ENCODE measurements around the gene BRD3OS.

Gene BRD3OS

GRCh38 chr9:133992780-133993634 lies 32.3 kb upstream of the BRD3OS start:
- H3K9me3 Mint-ChIP-seq, result no peaks in the 10 kb centered on the region
- H3K27ac Mint-ChIP-seq, result peak overlapping the region; percentile 69
- H3K4me1 Mint-ChIP-seq, result peaks cover 28 to 66% of the 10 kb centered on the region in 2 donors
- H3K27me3 Mint-ChIP-seq, result peaks cover 10% of the 10 kb centered on the region in 2 donors
- peak; percentile 72 to 78 for ATAC-seq (replicated peaks)
- DNase-seq, result peak; percentile 66
- H3K36me3 Mint-ChIP-seq, result peaks cover 7 to 14% of the 10 kb centered on the region in 2 donors
- peak overlapping the region; percentile 79 to 84 for H3K4me3 Mint-ChIP-seq

GRCh38 chr9:133993635-133994253 lies 31.5 kb upstream of the BRD3OS start:
- H3K4me3 Mint-ChIP-seq, result peak overlapping the region; percentile 79 to 84
- no peaks in the 10 kb centered on the region for H3K9me3 Mint-ChIP-seq
- H3K4me1 Mint-ChIP-seq, result peaks cover 23 to 59% of the 10 kb centered on the region in 2 donors
- ATAC-seq (replicated peaks), result no peak
- peaks cover 7 to 14% of the 10 kb centered on the region in 2 donors for H3K36me3 Mint-ChIP-seq
- H3K27me3 Mint-ChIP-seq, result peaks cover 10% of the 10 kb centered on the region in 2 donors
- H3K27ac Mint-ChIP-seq, result peak overlapping the region; percentile 69
- no peak for DNase-seq

DNA sequence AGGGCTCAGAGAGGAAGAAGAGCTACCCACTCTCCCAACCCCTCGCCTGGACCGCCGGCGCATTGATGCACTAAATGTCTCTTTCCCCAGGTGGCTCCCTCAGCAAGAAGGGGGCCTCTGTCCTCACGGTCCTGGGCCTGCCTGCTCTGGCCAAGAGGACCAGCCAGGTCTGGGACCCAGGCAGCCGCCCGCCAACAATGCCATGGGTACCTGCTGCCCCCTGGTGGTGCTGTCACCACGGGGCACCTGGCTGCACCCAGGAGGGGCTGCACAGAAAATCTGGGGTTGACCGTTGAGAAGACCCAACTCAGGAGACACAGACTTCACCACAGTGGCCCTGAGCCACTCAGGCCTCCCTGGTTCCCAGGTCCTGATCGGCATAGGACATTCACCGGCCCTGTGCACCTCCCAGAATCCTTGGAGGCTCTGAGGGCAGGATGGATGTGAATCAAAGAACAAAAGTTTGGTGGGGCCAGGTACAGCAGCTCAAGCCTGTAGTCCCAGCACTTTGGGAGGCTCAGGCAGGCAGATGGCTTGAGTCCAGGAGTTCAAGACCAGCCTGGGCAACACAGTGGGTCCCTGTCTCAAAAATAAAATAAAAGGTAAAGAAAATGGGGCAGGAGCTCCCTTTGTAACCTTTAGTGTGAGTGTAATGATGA lies 30.8 kb upstream of the BRD3OS start:
- H3K27me3 Mint-ChIP-seq, result peaks cover 10% of the 10 kb centered on the region in 2 donors
- H3K9me3 Mint-ChIP-seq, result no peaks in the 10 kb centered on the region

GRCh38 chr9:133995012-133995896 lies 30.0 kb upstream of the BRD3OS start:
- Mint-ChIP-seq H3K27ac (no peak overlapping the region), H3K4me1 (peaks cover 14 to 44% of the 10 kb centered on the region in 2 donors), H3K4me3 (no peak overlapping the region), H3K36me3 (peaks cover 7 to 9% of the 10 kb centered on the region in 2 donors), H3K27me3 (peaks cover 17% of the 10 kb centered on the region in 2 donors), H3K9me3 (no peaks in the 10 kb centered on the region)
- DNase-seq (no peak), ATAC-seq (replicated peaks) (no peak)

More for the DNA sequence above, 30.8 kb upstream of the BRD3OS start:
- peaks cover 22 to 52% of the 10 kb centered on the region in 2 donors for H3K4me1 Mint-ChIP-seq
- H3K4me3 Mint-ChIP-seq, result peak overlapping the region; percentile 53 to 84
- H3K27ac Mint-ChIP-seq, result peak overlapping the region; percentile 80
- H3K36me3 Mint-ChIP-seq, result peaks cover 7 to 14% of the 10 kb centered on the region in 2 donors
- ATAC-seq (replicated peaks) (peak; percentile 46 to 51), DNase-seq (peak; percentile 73)

- peaks cover 7 to 34% of the 10 kb centered on the region in 2 donors for H3K4me1 Mint-ChIP-seq
- peaks cover 18 to 27% of the 10 kb centered on the region in 2 donors for H3K27me3 Mint-ChIP-seq
- H3K27ac Mint-ChIP-seq, result peak overlapping the region; percentile 17
- H3K36me3 Mint-ChIP-seq, result no peaks in the 10 kb centered on the region
- no peak for DNase-seq
- no peaks in the 10 kb centered on the region for H3K9me3 Mint-ChIP-seq
- no peak for ATAC-seq (replicated peaks)
- H3K4me3 Mint-ChIP-seq, result no peak overlapping the region
Measured at GRCh38 chr9:133996531-133997520, 28.5 kb upstream of the BRD3OS start.

- Mint-ChIP-seq H3K27me3 (peaks cover 24 to 34% of the 10 kb centered on the region in 2 donors), H3K9me3 (no peaks in the 10 kb centered on the region), H3K4me3 (no peak overlapping the region), H3K27ac (no peak overlapping the region), H3K4me1 (peaks cover 7 to 34% of the 10 kb centered on the region in 2 donors), H3K36me3 (no peaks in the 10 kb centered on the region)
- ATAC-seq (replicated peaks) (no peak), DNase-seq (no peak)
Measured at GRCh38 chr9:133997584-133997983, 27.7 kb upstream of the BRD3OS start.

DNA sequence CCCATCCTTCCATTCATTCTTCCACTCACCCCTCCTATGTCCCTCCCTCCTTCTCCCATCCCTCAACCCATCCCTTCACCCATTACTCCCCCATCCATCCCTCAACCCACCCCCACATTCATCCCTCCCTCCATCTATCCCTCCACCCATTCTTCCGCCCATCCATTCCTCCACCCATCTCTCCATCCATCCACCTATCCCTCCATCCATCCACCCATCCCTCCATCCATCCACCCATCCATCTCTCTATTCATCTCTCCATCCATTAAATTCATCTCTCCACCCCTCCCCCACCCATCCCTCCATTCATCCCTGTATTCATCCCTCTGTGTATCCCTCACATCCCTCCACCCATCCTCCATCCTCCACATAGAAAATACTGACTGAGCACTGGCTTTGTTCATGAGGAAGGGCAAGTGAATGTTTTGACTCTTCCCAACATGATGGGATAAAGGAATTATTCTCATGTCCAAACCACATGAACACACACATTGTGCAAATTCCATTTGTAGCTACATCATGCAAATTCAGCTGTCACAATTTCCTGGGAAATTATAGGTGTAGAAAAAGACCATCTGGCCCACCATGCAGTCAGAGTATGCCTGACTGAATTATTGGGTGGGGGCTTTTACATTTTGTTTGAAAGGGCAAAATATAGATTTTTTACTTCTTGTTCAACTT lies 26.2 kb upstream of the BRD3OS start:
- H3K9me3 Mint-ChIP-seq, result peaks cover 1 to 5% of the 10 kb centered on the region in 2 donors
- H3K27me3 Mint-ChIP-seq, result peaks cover 30 to 42% of the 10 kb centered on the region in 2 donors
- peaks cover 4 to 24% of the 10 kb centered on the region in 2 donors for H3K4me1 Mint-ChIP-seq
- DNase-seq, result no peak
- H3K4me3 Mint-ChIP-seq, result no peak overlapping the region
- no peaks in the 10 kb centered on the region for H3K36me3 Mint-ChIP-seq
- no peak for ATAC-seq (replicated peaks)
- peak overlapping the region; percentile 25 for H3K27ac Mint-ChIP-seq

DNA sequence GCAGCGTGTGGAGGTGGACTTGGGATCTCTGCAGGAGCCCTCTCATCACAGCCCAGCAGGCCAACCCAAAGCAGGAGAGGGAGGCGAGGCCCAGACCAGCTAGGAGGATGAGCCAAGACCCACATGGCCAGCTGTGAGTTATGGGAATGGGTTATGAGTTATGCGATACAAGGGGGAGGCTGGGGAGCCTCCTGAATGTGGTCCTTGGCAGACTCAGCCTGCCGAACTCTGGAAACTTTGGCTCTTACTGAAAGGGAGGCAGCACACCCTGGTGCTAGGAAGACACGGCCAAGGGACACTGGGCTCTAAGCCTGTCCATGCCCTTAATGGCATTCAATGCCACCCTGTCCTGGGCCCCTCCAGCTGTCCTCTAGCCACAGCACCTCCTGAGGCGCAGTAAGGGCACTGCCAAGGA lies 25.4 kb upstream of the BRD3OS start:
- no peak overlapping the region for H3K4me3 Mint-ChIP-seq
- H3K4me1 Mint-ChIP-seq, result peaks cover 0 to 16% of the 10 kb centered on the region in 2 donors
- H3K27ac Mint-ChIP-seq, result no peak overlapping the region
- H3K36me3 Mint-ChIP-seq, result no peaks in the 10 kb centered on the region
- H3K9me3 Mint-ChIP-seq, result peaks cover 1 to 5% of the 10 kb centered on the region in 2 donors
- no peak for DNase-seq
- ATAC-seq (replicated peaks), result no peak
- H3K27me3 Mint-ChIP-seq, result peaks cover 30 to 42% of the 10 kb centered on the region in 2 donors

DNA sequence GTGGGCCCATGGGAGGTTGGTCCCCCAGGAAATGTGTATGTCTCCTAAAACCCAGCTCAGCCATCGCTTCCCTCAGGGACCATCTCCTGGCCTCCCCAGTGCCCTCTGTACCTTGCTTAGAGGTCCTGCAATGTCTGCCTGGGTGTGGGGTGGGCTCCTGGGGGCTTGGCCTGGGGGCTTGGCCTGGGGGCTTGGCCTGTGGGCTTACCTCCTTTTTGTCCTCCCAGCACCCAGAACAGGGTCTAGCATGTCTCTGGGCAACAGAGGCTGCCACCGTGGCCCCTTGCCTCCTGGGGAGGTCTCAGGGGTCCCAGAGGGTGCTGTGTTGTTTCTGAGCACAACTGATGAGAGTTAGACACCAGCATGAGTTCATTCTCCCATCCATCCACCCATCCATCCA lies 22.5 kb upstream of the BRD3OS start:
- Mint-ChIP-seq H3K9me3 (peaks cover 1 to 5% of the 10 kb centered on the region in 2 donors), H3K27ac (no peak overlapping the region), H3K36me3 (no peaks in the 10 kb centered on the region), H3K4me3 (no peak overlapping the region), H3K4me1 (no peaks in the 10 kb centered on the region), H3K27me3 (peaks cover 25 to 46% of the 10 kb centered on the region in 2 donors)
- ATAC-seq (replicated peaks) (no peak), DNase-seq (no peak)

DNA sequence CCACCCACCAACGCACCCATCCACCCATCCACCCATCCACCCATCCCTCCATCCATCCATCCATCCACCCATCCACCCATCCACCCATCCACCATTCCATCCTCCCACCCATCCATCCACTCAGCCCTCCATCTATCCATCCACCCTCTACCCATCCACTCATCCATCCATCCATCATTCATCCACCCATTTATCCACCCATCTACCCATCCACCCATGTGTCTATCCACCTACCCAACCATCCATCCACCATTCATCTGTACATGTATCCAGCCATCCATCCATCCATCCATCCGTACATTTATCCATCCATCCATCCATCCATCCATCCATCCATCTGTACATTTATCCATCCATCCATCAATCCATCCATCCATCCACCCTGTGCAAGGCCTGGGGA lies 22.0 kb upstream of the BRD3OS start:
- no peaks in the 10 kb centered on the region for H3K4me1 Mint-ChIP-seq
- DNase-seq, result no peak
- H3K36me3 Mint-ChIP-seq, result no peaks in the 10 kb centered on the region
- no peak overlapping the region for H3K4me3 Mint-ChIP-seq
- ATAC-seq (replicated peaks), result no peak
- H3K9me3 Mint-ChIP-seq, result peaks cover 1 to 5% of the 10 kb centered on the region in 2 donors
- H3K27ac Mint-ChIP-seq, result no peak overlapping the region
- peaks cover 26 to 46% of the 10 kb centered on the region in 2 donors for H3K27me3 Mint-ChIP-seq

- ATAC-seq (replicated peaks), result no peak
- no peak overlapping the region for H3K4me3 Mint-ChIP-seq
- H3K27me3 Mint-ChIP-seq, result peaks cover 35 to 55% of the 10 kb centered on the region in 2 donors
- H3K27ac Mint-ChIP-seq, result no peak overlapping the region
- H3K36me3 Mint-ChIP-seq, result no peaks in the 10 kb centered on the region
- peaks cover 1 to 5% of the 10 kb centered on the region in 2 donors for H3K9me3 Mint-ChIP-seq
- H3K4me1 Mint-ChIP-seq, result no peaks in the 10 kb centered on the region
- DNase-seq, result no peak
Measured at GRCh38 chr9:134004131-134004873, 21.0 kb upstream of the BRD3OS start.

GRCh38 chr9:134004881-134005280 lies 20.4 kb upstream of the BRD3OS start:
- DNase-seq, result no peak
- Mint-ChIP-seq H3K27ac (no peak overlapping the region), H3K4me1 (no peaks in the 10 kb centered on the region), H3K36me3 (no peaks in the 10 kb centered on the region), H3K9me3 (peaks cover 1 to 5% of the 10 kb centered on the region in 2 donors), H3K27me3 (peaks cover 32 to 52% of the 10 kb centered on the region in 2 donors), H3K4me3 (no peak overlapping the region)
- no peak for ATAC-seq (replicated peaks)

All from stimulated activated naive B cell treated with anti-CD40 and anti-IgM and Interleukin-4, amounts not matched to agents 10 μg/mL and 1 μg/mL and 100 μg/mL, for 72 hours (primary cell).